B cell (primary cell): ENCODE measurements around the gene GPHA2. TPM values are rescaled to one million over a fixed set of nuclear protein-coding genes. Genes with fewer than 3 reads are reported as not detected.

ENCODE experiments used
- ATAC-seq: fragments of 200-7000 bp; cut with Tn5 transposase; one replicate; pipeline ENCODE4 v1.10.0; 2021; ENCODE audit warnings: low read depth, mild to moderate bottlenecking, moderate number of reproducible peaks, moderate library complexity
- CTCF ChIA-PET: fragments of 350-600 bp; sonication (Branson Sonifier 250); formaldehyde crosslinking; loops from one replicate; lab custom pipeline; 2021; ENCODE audit warnings: antibody characterized with exemption, inconsistent platforms; lab: Charles Lee
- POLR2A ChIA-PET: fragments of 350-600 bp; sonication (Branson Sonifier 250); formaldehyde crosslinking; loops from one replicate; lab custom pipeline; 2021; ENCODE audit warnings: antibody characterized with exemption; lab: Charles Lee
- DNase-seq: peaks from one replicate; pipeline ENCODE4 v3.0.0; 2013
- H2AFZ ChIP-seq: 2 replicates; pipeline ENCODE4 v1.6.1; 2012; ENCODE audit warnings: mild to moderate bottlenecking, low read depth, low read length; ENCODE audit not compliant: insufficient read depth, poor library complexity, severe bottlenecking
- H3K27ac ChIP-seq, 2 donors: 1 replicate in 1 of 2; 2 replicates in 1 of 2; pipeline ENCODE4 v1.5.1; 2012 to 2013; ENCODE audit warnings: low read length in 2 of 2, mild to moderate bottlenecking in 2 of 2, moderate library complexity in 1 of 2
- H3K27me3 ChIP-seq, 4 experiments: fragments of 200-600 bp in 1 of 4; sonication (generic) in 1 of 4; replicated peaks in 1 of 4; 1 replicate in 2 of 4; 2 replicates in 2 of 4; pipeline versions ENCODE4 v1.6.1 to v1.7.0; 2013 to 2016; ENCODE audit warnings: low read length in 3 of 4, mild to moderate bottlenecking in 2 of 4, mixed read lengths in 1 of 4, moderate library complexity in 1 of 4; ENCODE audit not compliant: insufficient read depth in 4 of 4, control insufficient read depth in 3 of 4; ENCODE audit errors: control extremely low read depth in 1 of 4
- H3K36me3 ChIP-seq, 2 experiments: replicated peaks in 1 of 2; 1 replicate in 1 of 2; 2 replicates in 1 of 2; pipeline versions ENCODE4 v1.6.1 to v1.7.1; 2013; ENCODE audit warnings: low read length in 1 of 2; ENCODE audit not compliant: insufficient read depth in 2 of 2, control insufficient read depth in 1 of 2; ENCODE audit errors: control extremely low read depth in 1 of 2, extremely low read depth in 1 of 2
- H3K4me1 ChIP-seq, 2 donors: fragments of 200-600 bp in 1 of 2; sonication (generic) in 1 of 2; 1 replicate in 1 of 2; 2 replicates in 1 of 2; pipeline versions ENCODE4 v1.5.1 to v1.6.1; 2013 to 2017; ENCODE audit warnings: low read length in 2 of 2; ENCODE audit not compliant: control insufficient read depth in 2 of 2, insufficient read depth in 2 of 2
- H3K4me2 ChIP-seq: replicated peaks from 2 replicates; pipeline ENCODE3; 2012; ENCODE audit warnings: mild to moderate bottlenecking, low read depth, low read length; ENCODE audit not compliant: poor library complexity, severe bottlenecking
- H3K4me3 ChIP-seq, 5 experiments: fragments of 200-600 bp in 1 of 5; sonication (generic) in 1 of 5; 1 replicate in 3 of 5; 2 replicates in 2 of 5; pipeline versions ENCODE4 v1.5.1 to v1.7.0; 2011 to 2016; ENCODE audit warnings: low read length in 4 of 5, mild to moderate bottlenecking in 4 of 5, low read depth in 2 of 5, control low read depth in 1 of 5, moderate library complexity in 1 of 5; ENCODE audit not compliant: insufficient read depth in 1 of 5; ENCODE audit errors: control extremely low read depth in 1 of 5, extremely low read depth in 1 of 5
- H3K79me2 ChIP-seq: fragments of 200-600 bp; sonication (generic); one replicate; pipeline ENCODE4 v1.6.0; 2016; ENCODE audit warnings: low read length; ENCODE audit not compliant: control insufficient read depth, insufficient read depth
- H3K9ac ChIP-seq: fragments of 200-600 bp; sonication (generic); 2 replicates; pipeline ENCODE4 v1.6.1; 2017; ENCODE audit warnings: mild to moderate bottlenecking, low read length, moderate library complexity
- H3K9me3 ChIP-seq, 3 donors: one replicate each; pipeline versions ENCODE4 v1.6.1 to v1.7.1; 2013; ENCODE audit warnings: low read length in 2 of 3; ENCODE audit not compliant: control insufficient read depth in 2 of 3, insufficient read depth in 1 of 3; ENCODE audit errors: control extremely low read depth in 1 of 3
- H4K20me1 ChIP-seq: 2 replicates; pipeline ENCODE4 v1.6.0; 2012; ENCODE audit warnings: mild to moderate bottlenecking, low read length; ENCODE audit not compliant: insufficient read depth, control insufficient read depth, poor library complexity, severe bottlenecking
- H3K27ac Mint-ChIP-seq: one replicate; pipeline ENCODE4 v1.8.0; 2021; ENCODE audit warnings: mixed read lengths
- H3K27me3 Mint-ChIP-seq: one replicate; pipeline ENCODE4 v1.8.0; 2021; ENCODE audit warnings: mixed read lengths
- H3K4me1 Mint-ChIP-seq: one replicate; pipeline ENCODE4 v1.8.0; 2021; ENCODE audit warnings: mixed read lengths
- H3K4me3 Mint-ChIP-seq: one replicate; pipeline ENCODE4 v1.8.0; 2021; ENCODE audit warnings: mixed read lengths
- H3K9me3 Mint-ChIP-seq: one replicate; pipeline ENCODE4 v1.8.0; 2022; ENCODE audit warnings: mixed read lengths; ENCODE audit not compliant: insufficient read depth
- EZH2 ChIP-seq: IDR thresholded peaks from 2 replicates; pipeline ENCODE4 v1.6.1; 2012; ENCODE audit warnings: borderline replicate concordance, low read depth, mild to moderate bottlenecking, moderate library complexity, low read length; ENCODE audit not compliant: insufficient read depth, poor library complexity, severe bottlenecking
- WGBS: methylation state at CpG from one replicate; pipeline ENCODE4 v1.1.5; 2013; ENCODE audit warnings: missing lambda C conversion rate; ENCODE audit not compliant: insufficient coverage; 5-methylcytosine and 5-hydroxymethylcytosine counted together
- intact Hi-C: fragments of 100-400 bp; cut with micrococcal nuclease; formaldehyde crosslinking; loops from one replicate; pipeline ENCODE4 v1.10.0; 2022
- polyA plus RNA-seq: library from polyadenylated mRNA; depleted of rRNA; stranded (reverse); fragments of >200 nt; gene quantifications from 2 replicates; pipeline ENCODE4 v1.2.3, GENCODE V29; 2012
- total RNA-seq, 2 donors: library from RNA; stranded (reverse); fragments of 120-200 nt in 1 of 2; gene quantifications; 1 replicate in 1 of 2; 2 replicates in 1 of 2; pipeline versions ENCODE4 v1.2.3 to v1.2.4, GENCODE V29; 2013 to 2022
- TF ChIP-seq, protein P1 (sequence below): fragments of 200-600 bp; IDR thresholded peaks from one replicate; pipeline ENCODE4 v1.8.0; 2022; ENCODE audit warnings: antibody characterized with exemption, mild to moderate bottlenecking

GPHA2 gene
- total and polyA plus RNA-seq, 2 donors (not counting 1 experiment from before 2014, with no cell fraction given): 0.39 to 2.8 TPM

DNA sequence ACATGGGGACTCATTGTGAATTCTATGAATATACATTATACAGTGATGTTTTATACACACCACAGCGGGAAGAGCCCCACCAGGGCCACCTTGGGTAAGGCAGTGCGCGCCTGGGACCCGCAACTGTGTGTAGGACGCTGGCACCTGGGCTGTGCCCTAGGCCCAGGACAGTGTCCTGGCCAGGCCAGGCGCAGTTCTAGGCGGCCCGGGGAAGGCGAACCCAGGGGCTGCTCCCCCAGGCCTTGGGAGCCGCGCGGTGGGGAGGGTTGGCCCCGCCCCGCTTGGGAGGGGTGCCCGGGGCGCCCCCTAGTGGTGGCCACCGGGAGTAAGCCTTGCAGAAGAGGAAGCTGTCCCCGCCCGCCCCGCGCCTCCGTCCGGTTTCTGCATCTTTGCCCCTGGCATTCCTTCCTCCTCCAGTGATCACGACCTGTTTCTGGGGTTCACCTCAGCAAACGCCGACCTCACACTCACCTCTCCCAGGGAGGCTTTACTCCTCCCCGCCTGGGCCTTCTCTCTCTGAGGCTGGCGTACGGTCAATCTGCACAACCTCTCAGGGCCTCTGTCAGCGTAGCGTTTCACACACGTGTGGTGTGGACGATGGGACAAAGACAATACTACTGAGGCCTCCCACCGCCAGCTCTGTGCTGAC is 47.8 kb downstream of the GPHA2 start:
- Histone ChIP-seq H3K27me3 (no peaks in the 10 kb centered on the region), H3K27ac (peak overlapping the region; percentile 43 to 56), H4K20me1 (no peaks in the 10 kb centered on the region), H3K4me1 (peaks cover 25 to 33% of the 10 kb centered on the region in 2 donors), H3K9ac (peak overlapping the region; percentile 61), H3K36me3 (no peaks in the 10 kb centered on the region), H3K4me2 (peak overlapping the region; percentile 83), H2AFZ (peak overlapping the region; percentile 84), H3K79me2 (peaks cover 11% of the 10 kb centered on the region), H3K9me3 (no peaks in the 10 kb centered on the region), H3K4me3 (peak overlapping the region in 4 of 5 experiments; percentile 14 to 50 (median 42))
- peak; percentile 90 for DNase-seq
- ATAC-seq: peak; percentile 97
- 15% methylated on average over 31 of the region's 34 CpGs for WGBS
- intact Hi-C loops: loop anchor here (1.0 to 2.0 kb wide), 3 partner anchors 8 to 77 kb away; partner anchors contain the start of gene MEN1
- no peaks in the 10 kb centered on the region for H3K27me3 Mint-ChIP-seq
- TF ChIP-seq, protein P1, sequence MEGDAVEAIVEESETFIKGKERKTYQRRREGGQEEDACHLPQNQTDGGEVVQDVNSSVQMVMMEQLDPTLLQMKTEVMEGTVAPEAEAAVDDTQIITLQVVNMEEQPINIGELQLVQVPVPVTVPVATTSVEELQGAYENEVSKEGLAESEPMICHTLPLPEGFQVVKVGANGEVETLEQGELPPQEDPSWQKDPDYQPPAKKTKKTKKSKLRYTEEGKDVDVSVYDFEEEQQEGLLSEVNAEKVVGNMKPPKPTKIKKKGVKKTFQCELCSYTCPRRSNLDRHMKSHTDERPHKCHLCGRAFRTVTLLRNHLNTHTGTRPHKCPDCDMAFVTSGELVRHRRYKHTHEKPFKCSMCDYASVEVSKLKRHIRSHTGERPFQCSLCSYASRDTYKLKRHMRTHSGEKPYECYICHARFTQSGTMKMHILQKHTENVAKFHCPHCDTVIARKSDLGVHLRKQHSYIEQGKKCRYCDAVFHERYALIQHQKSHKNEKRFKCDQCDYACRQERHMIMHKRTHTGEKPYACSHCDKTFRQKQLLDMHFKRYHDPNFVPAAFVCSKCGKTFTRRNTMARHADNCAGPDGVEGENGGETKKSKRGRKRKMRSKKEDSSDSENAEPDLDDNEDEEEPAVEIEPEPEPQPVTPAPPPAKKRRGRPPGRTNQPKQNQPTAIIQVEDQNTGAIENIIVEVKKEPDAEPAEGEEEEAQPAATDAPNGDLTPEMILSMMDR: peak; percentile 91
- TF ChIP-seq EZH2: no peak
- POLR2A ChIA-PET: interaction anchor here (0.6 to 5.0 kb wide), 8 partner anchors 10 to 1031 kb away, joined by 3 to 43 read pairs (median 5); partner anchors contain the start of genes EHD1 and ZNHIT2
- CTCF ChIA-PET: interaction anchor here (0.6 to 30.2 kb wide), 14 partner anchors 7 to 191 kb away, joined by 3 to 1254 read pairs (median 5); partner anchors contain the start of genes ARL2, ATG2A, CDC42BPG and EHD1
- peaks cover 34% of the 10 kb centered on the region for H3K4me1 Mint-ChIP-seq
- peak overlapping the region; percentile 84 for H3K4me3 Mint-ChIP-seq
- peak overlapping the region; percentile 88 for H3K27ac Mint-ChIP-seq
- no peaks in the 10 kb centered on the region for H3K9me3 Mint-ChIP-seq
